Activated CD4-positive, alpha-beta T cell treated with anti-CD3 and anti-CD28 coated beads for 48 hours (primary cell): ENCODE results near the gene FCHSD2.

Experiments used
- DNase-seq: peaks from one replicate; pipeline ENCODE4 v3.0.0-alpha.2; 2020

FCHSD2 gene

GRCh38 chr11:73171436-73172161 lies 29.5 kb upstream of the FCHSD2 start:
- DNase-seq = no peak

- DNase-seq = no peak
Measured at GRCh38 chr11:73170140-73170539, 28.0 kb upstream of the FCHSD2 start.

- no peak for DNase-seq
Measured at GRCh38 chr11:73168925-73169579, 26.9 kb upstream of the FCHSD2 start.

GRCh38 chr11:73167363-73167954 lies 25.3 kb upstream of the FCHSD2 start:
- DNase-seq = no peak

- DNase-seq = no peak
Measured at GRCh38 chr11:73164803-73165540, 22.9 kb upstream of the FCHSD2 start.

- DNase-seq = no peak
Measured at GRCh38 chr11:73163638-73164174, 21.6 kb upstream of the FCHSD2 start.

- DNase-seq = no peak
Measured at GRCh38 chr11:73162196-73162740, 20.1 kb upstream of the FCHSD2 start.

GRCh38 chr11:73160005-73160760 lies 18.1 kb upstream of the FCHSD2 start:
- DNase-seq = no peak

- no peak for DNase-seq
Measured at GRCh38 chr11:73159297-73159696, 17.2 kb upstream of the FCHSD2 start.

- DNase-seq = no peak
Measured at GRCh38 chr11:73158356-73159051, 16.4 kb upstream of the FCHSD2 start.

- DNase-seq = no peak
Measured at GRCh38 chr11:73157101-73158010, 15.2 kb upstream of the FCHSD2 start.

GRCh38 chr11:73156686-73157085 lies 14.6 kb upstream of the FCHSD2 start:
- DNase-seq = no peak

- DNase-seq = no peak
Measured at GRCh38 chr11:73156114-73156513, 14.0 kb upstream of the FCHSD2 start.

GRCh38 chr11:73155102-73155501 lies 13.0 kb upstream of the FCHSD2 start:
- no peak for DNase-seq

GRCh38 chr11:73154178-73154577 lies 12.1 kb upstream of the FCHSD2 start:
- DNase-seq = no peak

GRCh38 chr11:73152861-73153483 lies 10.9 kb upstream of the FCHSD2 start:
- peak; percentile 55 for DNase-seq

GRCh38 chr11:73152086-73152853 lies 10.2 kb upstream of the FCHSD2 start:
- no peak for DNase-seq

GRCh38 chr11:73151416-73151815 lies 9.3 kb upstream of the FCHSD2 start:
- no peak for DNase-seq

GRCh38 chr11:73149105-73149504 lies 7.0 kb upstream of the FCHSD2 start:
- DNase-seq = no peak
